Superior temporal gyrus (tissue), 1 donor: ENCODE data around the gene NSUN5.
"Not testable (repeated sequence)": the region's sequence is repeated elsewhere in the genome, so short reads cannot be mapped to it uniquely, and the experiment has no call there.

Experiments used
- DNase-seq: peaks from one replicate; pipeline ENCODE4 v3.0.0-alpha.2; 2016; ENCODE audit errors: extremely low spot score

Gene NSUN5

GRCh38 chr7:73327449-73327848 is 18.8 kb upstream of the NSUN5 start:
- not testable (repeated sequence) for DNase-seq

GRCh38 chr7:73325424-73325823 is 16.8 kb upstream of the NSUN5 start:
- not testable (repeated sequence) for DNase-seq

- DNase-seq: peak; percentile 66
These were observed 15.6 kb upstream of the NSUN5 start for GRCh38 chr7:73324081-73324845.

GRCh38 chr7:73323434-73324080 is 14.9 kb upstream of the NSUN5 start:
- DNase-seq: not testable (repeated sequence)

- not testable (repeated sequence) for DNase-seq
These were observed 11.4 kb upstream of the NSUN5 start for GRCh38 chr7:73320009-73320408.

GRCh38 chr7:73319541-73319940 is 10.9 kb upstream of the NSUN5 start:
- DNase-seq: not testable (repeated sequence)

- DNase-seq: not testable (repeated sequence)
These were observed 10.1 kb upstream of the NSUN5 start for GRCh38 chr7:73318656-73319204.

- no peak for DNase-seq
These were observed 7.9 kb upstream of the NSUN5 start for GRCh38 chr7:73316521-73316920.

- no peak for DNase-seq
These were observed 5.6 kb upstream of the NSUN5 start for GRCh38 chr7:73314271-73314670.

- no peak for DNase-seq
These were observed 4.9 kb upstream of the NSUN5 start for GRCh38 chr7:73313521-73313906.

GRCh38 chr7:73312831-73313520 is 4.3 kb upstream of the NSUN5 start:
- DNase-seq: no peak

GRCh38 chr7:73311421-73311820 is 2.8 kb upstream of the NSUN5 start:
- DNase-seq: not testable (repeated sequence)

GRCh38 chr7:73308074-73308664 is 457 bp downstream of the NSUN5 start:
- no peak for DNase-seq

- no peak for DNase-seq
These were observed 1.2 kb downstream of the NSUN5 start for GRCh38 chr7:73307436-73307835.

- not testable (repeated sequence) for DNase-seq
These were observed 3.8 kb downstream of the NSUN5 start for GRCh38 chr7:73304612-73305387.

GRCh38 chr7:73304071-73304470 is 4.6 kb downstream of the NSUN5 start:
- no peak for DNase-seq

GRCh38 chr7:73303546-73303945 is 5.1 kb downstream of the NSUN5 start:
- no peak for DNase-seq

GRCh38 chr7:73302846-73303245 is 5.8 kb downstream of the NSUN5 start:
- not testable (repeated sequence) for DNase-seq

- DNase-seq: not testable (repeated sequence)
These were observed 7.5 kb downstream of the NSUN5 start for GRCh38 chr7:73301108-73301507.

- DNase-seq: not testable (repeated sequence)
These were observed 8.8 kb downstream of the NSUN5 start for GRCh38 chr7:73299812-73300211.

- not testable (repeated sequence) for DNase-seq
These were observed 10.9 kb downstream of the NSUN5 start for GRCh38 chr7:73297706-73298105.
